SK-N-SH (cell line): ENCODE data around the gene CC2D2B.

ENCODE experiments used
- ELF1 ChIP-seq: IDR thresholded peaks from 2 replicates; pipeline ENCODE4 v1.4.0; 2012
- EP300 ChIP-seq, 2 experiments: IDR thresholded peaks; 2 replicates each; pipeline versions ENCODE4 v1.4.0 to v1.6.1; 2012; ENCODE audit warnings: borderline replicate concordance in 1 of 2, low read depth in 1 of 2, low read length in 1 of 2
- EZH2phosphoT487 ChIP-seq: fragments of 200-600 bp; sonication (generic); IDR thresholded peaks from 2 replicates; pipeline ENCODE4 v1.6.1; 2017; ENCODE audit warnings: low read depth, mixed run types, mild to moderate bottlenecking, antibody characterized with exemption, moderate library complexity, borderline replicate concordance
- FOXJ3 ChIP-seq: sonication (generic); formaldehyde crosslinking; IDR thresholded peaks from 2 replicates; pipeline ENCODE4 v1.5.1; 2020; ENCODE audit warnings: mild to moderate bottlenecking, missing genetic modification reagents
- GATA2 ChIP-seq: sonication (generic); formaldehyde crosslinking; IDR thresholded peaks from 2 replicates; pipeline ENCODE4 v1.5.0; 2020; ENCODE audit warnings: mild to moderate bottlenecking, missing genetic modification reagents
- JUND ChIP-seq: IDR thresholded peaks from 2 replicates; pipeline ENCODE4 v1.4.0; 2012
- MAX ChIP-seq: IDR thresholded peaks from 2 replicates; pipeline ENCODE4 v1.4.0; 2012; ENCODE audit warnings: low read depth
- MXI1 ChIP-seq: IDR thresholded peaks from 2 replicates; pipeline ENCODE4 v1.6.1; 2012; ENCODE audit warnings: mild to moderate bottlenecking, low read depth, low read length, improper control_type of control experiment
- POLR2AphosphoS5 ChIP-seq: IDR thresholded peaks from 2 replicates; pipeline ENCODE4 v1.6.1; 2012; ENCODE audit warnings: low read depth, low read length
- RAD21 ChIP-seq: IDR thresholded peaks from 2 replicates; pipeline ENCODE4 v1.6.1; 2012; ENCODE audit warnings: mild to moderate bottlenecking, low read length
- SMC3 ChIP-seq: IDR thresholded peaks from 2 replicates; pipeline ENCODE4 v1.6.1; 2012; ENCODE audit warnings: low read depth, low read length, improper control_type of control experiment
- TEAD4 ChIP-seq: IDR thresholded peaks from 2 replicates; pipeline ENCODE4 v1.4.0; 2012; ENCODE audit warnings: mild to moderate bottlenecking, borderline replicate concordance; ENCODE audit not compliant: insufficient read depth
- TF ChIP-seq, protein P1 (sequence below): fragments of 200-600 bp; sonication (generic); IDR thresholded peaks from 2 replicates; pipeline ENCODE4 v1.6.1; 2017; ENCODE audit warnings: antibody characterized with exemption, mild to moderate bottlenecking, moderate library complexity
- TF ChIP-seq, protein P2 (sequence below): fragments of 150-350 bp; IDR thresholded peaks from 2 replicates; pipeline ENCODE4 v1.6.1; 2017; ENCODE audit warnings: antibody characterized with exemption, low read length, low read depth, borderline replicate concordance

- TF ChIP-seq, protein P1, sequence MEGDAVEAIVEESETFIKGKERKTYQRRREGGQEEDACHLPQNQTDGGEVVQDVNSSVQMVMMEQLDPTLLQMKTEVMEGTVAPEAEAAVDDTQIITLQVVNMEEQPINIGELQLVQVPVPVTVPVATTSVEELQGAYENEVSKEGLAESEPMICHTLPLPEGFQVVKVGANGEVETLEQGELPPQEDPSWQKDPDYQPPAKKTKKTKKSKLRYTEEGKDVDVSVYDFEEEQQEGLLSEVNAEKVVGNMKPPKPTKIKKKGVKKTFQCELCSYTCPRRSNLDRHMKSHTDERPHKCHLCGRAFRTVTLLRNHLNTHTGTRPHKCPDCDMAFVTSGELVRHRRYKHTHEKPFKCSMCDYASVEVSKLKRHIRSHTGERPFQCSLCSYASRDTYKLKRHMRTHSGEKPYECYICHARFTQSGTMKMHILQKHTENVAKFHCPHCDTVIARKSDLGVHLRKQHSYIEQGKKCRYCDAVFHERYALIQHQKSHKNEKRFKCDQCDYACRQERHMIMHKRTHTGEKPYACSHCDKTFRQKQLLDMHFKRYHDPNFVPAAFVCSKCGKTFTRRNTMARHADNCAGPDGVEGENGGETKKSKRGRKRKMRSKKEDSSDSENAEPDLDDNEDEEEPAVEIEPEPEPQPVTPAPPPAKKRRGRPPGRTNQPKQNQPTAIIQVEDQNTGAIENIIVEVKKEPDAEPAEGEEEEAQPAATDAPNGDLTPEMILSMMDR = no peak
- TF ChIP-seq TEAD4 (no peak), EZH2phosphoT487 (no peak), RAD21 (no peak), MAX (no peak), JUND (no peak), GATA2 (no peak), SMC3 (no peak), EP300 (IDR thresholded peaks at IDR 0.05; ENCODE audit: borderline replicate concordance in 1 of 2, low read depth in 1 of 2, low read length in 1 of 2) (no peak), FOXJ3 (CRISPR knock-in tag) (no peak), ELF1 (no peak), POLR2AphosphoS5 (no peak), MXI1 (no peak)
- TF ChIP-seq, protein P2, sequence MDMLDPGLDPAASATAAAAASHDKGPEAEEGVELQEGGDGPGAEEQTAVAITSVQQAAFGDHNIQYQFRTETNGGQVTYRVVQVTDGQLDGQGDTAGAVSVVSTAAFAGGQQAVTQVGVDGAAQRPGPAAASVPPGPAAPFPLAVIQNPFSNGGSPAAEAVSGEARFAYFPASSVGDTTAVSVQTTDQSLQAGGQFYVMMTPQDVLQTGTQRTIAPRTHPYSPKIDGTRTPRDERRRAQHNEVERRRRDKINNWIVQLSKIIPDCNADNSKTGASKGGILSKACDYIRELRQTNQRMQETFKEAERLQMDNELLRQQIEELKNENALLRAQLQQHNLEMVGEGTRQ = no peak
These were observed 26.5 kb upstream of the CC2D2B start for GRCh38 chr10:95881316-95881715.
